GM12874 (cell line): ENCODE measurements around the gene NOS3.

Source experiments
- CTCF ChIP-seq: IDR thresholded peaks from 2 replicates; pipeline ENCODE4 v1.5.1; 2011; ENCODE audit warnings: low read depth, mild to moderate bottlenecking, control low read depth, low read length, moderate library complexity; ENCODE audit not compliant: insufficient read depth

Gene NOS3

GRCh38 chr7:150989456-150989855, 1.4 kb upstream of the NOS3 start:
- no peak for TF ChIP-seq CTCF

- no peak for TF ChIP-seq CTCF
These were observed 1.3 kb downstream of the NOS3 start for GRCh38 chr7:150992051-150992640.

- no peak for TF ChIP-seq CTCF
These were observed 2.1 kb downstream of the NOS3 start for GRCh38 chr7:150992833-150993302.

GRCh38 chr7:150993511-150993910, 2.7 kb downstream of the NOS3 start:
- no peak for TF ChIP-seq CTCF

GRCh38 chr7:150994141-150994837, 3.5 kb downstream of the NOS3 start:
- no peak for TF ChIP-seq CTCF

GRCh38 chr7:150994838-150995510, 4.2 kb downstream of the NOS3 start:
- TF ChIP-seq CTCF, result no peak

- TF ChIP-seq CTCF, result no peak
These were observed 5.7 kb downstream of the NOS3 start for GRCh38 chr7:150996376-150997074.
